ENCODE data around the gene FAM184A.

The FAM184A gene

DNA sequence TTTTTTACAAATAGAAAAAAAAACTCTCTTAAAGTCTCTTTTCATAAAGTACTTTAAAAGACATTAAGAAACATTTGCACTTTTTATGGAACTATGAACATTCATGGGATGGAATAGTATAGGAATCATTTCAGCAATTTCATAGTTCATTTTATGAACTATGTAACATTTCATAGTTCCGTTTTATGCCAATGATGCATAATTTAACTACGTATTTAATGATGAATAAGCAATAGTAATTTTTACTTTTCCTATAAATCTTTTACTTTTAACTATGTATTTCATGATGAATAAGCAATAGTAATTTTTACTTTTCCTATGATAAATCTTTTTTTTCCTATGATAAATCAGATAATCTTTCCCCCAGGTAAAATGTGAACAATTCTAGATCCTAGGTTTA, 47.7 kb downstream of the FAM184A start:
- no peak overlapping the region for H3K4me3 ChIP-seq (ENCODE audit: low read length)
- TF ChIP-seq, protein P1, sequence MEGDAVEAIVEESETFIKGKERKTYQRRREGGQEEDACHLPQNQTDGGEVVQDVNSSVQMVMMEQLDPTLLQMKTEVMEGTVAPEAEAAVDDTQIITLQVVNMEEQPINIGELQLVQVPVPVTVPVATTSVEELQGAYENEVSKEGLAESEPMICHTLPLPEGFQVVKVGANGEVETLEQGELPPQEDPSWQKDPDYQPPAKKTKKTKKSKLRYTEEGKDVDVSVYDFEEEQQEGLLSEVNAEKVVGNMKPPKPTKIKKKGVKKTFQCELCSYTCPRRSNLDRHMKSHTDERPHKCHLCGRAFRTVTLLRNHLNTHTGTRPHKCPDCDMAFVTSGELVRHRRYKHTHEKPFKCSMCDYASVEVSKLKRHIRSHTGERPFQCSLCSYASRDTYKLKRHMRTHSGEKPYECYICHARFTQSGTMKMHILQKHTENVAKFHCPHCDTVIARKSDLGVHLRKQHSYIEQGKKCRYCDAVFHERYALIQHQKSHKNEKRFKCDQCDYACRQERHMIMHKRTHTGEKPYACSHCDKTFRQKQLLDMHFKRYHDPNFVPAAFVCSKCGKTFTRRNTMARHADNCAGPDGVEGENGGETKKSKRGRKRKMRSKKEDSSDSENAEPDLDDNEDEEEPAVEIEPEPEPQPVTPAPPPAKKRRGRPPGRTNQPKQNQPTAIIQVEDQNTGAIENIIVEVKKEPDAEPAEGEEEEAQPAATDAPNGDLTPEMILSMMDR (IDR thresholded peaks at IDR 0.05; ENCODE audit: insufficient read depth, low read depth, low read length, missing control alignments) = no peak
- no peak for DNase-seq (ENCODE audit: low read depth)

DNA sequence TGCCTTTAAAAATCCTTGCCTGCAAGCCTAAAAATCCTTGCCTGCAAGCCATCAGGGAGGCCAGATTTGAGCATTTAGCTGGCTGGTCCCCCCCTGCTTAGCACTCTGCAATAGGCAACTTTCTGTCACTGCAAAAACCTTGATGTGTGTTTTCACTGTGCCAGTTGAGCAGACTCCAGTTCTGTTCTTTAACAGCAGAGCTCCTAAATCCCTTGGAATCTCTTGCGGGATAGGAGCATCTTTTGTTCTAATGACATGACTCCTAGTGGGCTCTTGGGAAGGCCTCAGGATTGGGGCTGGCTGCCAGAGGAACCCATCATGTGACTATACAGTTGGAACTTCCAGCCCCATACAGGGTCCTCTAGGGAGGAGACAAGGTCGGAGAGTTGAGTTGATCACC, 50.4 kb downstream of the FAM184A start:
- TF ChIP-seq, protein P1 (IDR thresholded peaks at IDR 0.05; ENCODE audit: insufficient read depth, low read depth, low read length, missing control alignments) = no peak
- no peak for DNase-seq (ENCODE audit: low read depth)
- no peak overlapping the region for H3K4me3 ChIP-seq (ENCODE audit: low read length)

DNA sequence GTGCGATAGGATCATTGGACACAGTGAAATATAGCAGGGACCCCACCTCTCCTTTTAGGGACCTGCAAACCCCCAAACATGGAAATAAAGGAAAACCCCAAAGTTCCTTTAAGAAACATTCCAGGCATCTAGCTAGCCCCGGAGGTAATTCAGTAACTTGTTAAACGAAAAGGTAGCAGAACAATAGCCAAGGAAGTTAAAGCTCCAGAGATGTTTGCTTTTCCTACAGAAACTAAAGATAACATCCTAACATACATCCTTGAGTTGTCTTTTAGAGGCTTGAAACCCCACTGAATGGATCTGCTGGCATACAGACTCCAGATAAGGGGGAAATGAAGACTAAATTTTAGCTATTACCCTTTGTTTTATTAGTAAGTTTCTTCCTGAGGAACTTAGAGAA, 51.0 kb downstream of the FAM184A start:
- H3K4me3 ChIP-seq (ENCODE audit: low read length) = no peak overlapping the region
- TF ChIP-seq, protein P1 (IDR thresholded peaks at IDR 0.05; ENCODE audit: insufficient read depth, low read depth, low read length, missing control alignments) = no peak
- DNase-seq (ENCODE audit: low read depth) = no peak

DNA sequence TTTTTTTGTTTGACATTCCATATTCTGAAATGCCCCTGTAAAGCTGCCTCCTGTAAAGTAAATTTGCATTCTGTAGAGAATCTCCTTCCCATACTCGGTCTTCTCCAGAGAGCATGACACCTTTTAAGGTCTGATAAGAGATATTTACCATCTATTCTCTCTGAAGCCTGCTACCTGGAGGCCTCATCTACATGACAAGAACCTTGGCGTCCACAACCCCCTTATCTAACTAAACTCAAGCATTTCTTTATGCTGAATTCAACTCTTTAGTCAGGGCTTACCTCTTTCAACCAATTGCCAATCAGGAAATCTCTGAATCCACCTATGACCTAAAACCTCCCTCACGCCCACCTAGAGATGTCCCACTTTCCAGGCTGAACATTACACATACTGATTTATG, 51.6 kb downstream of the FAM184A start:
- no peak for DNase-seq (ENCODE audit: low read depth)
- no peak overlapping the region for H3K4me3 ChIP-seq (ENCODE audit: low read length)
- TF ChIP-seq, protein P1 (IDR thresholded peaks at IDR 0.05; ENCODE audit: insufficient read depth, low read depth, low read length, missing control alignments) = no peak

DNA sequence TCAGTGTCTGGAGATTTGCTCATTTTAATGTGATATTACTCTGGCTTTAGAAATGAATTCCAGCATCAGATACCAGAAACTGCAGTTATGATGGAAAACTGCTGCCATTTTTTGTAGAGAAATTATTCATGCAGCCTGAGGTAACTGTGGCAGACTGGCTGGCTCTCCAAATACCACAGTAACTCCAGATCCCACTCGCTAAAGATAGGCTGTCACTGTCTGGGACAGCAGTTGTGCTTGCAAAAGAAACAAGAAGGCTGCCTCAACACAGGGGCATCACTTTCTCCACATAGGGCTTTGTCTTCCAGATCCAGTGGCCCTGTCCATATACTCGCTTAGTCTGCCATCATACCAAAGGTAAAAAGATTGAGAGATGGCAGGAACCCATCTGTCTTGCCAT, 52.7 kb downstream of the FAM184A start:
- no peak overlapping the region for H3K4me3 ChIP-seq (ENCODE audit: low read length)
- TF ChIP-seq, protein P1 (IDR thresholded peaks at IDR 0.05; ENCODE audit: insufficient read depth, low read depth, low read length, missing control alignments) = no peak
- no peak for DNase-seq (ENCODE audit: low read depth)

DNA sequence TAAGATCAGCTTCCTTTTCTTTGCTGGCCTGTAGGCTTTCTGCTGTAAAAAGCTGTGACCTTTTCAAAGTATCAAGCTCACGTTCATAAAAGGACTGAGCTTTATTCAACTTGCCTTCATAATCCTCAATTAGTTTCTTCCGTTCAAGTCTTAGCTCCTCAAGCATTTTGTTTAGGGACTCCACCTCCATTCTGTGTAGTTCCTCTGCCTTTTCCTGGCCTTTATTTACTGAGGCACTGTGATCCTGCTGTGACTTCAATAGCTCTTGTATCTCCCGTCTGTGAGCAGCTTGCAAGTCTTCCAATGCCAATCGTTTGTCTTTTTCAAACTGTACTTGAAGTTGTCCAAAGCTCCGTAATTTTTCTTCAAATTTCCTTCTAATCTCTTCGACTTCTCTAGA, 54.4 kb downstream of the FAM184A start:
- no peak for DNase-seq (ENCODE audit: low read depth)
- TF ChIP-seq, protein P1 (IDR thresholded peaks at IDR 0.05; ENCODE audit: insufficient read depth, low read depth, low read length, missing control alignments) = no peak
- no peak overlapping the region for H3K4me3 ChIP-seq (ENCODE audit: low read length)

DNA sequence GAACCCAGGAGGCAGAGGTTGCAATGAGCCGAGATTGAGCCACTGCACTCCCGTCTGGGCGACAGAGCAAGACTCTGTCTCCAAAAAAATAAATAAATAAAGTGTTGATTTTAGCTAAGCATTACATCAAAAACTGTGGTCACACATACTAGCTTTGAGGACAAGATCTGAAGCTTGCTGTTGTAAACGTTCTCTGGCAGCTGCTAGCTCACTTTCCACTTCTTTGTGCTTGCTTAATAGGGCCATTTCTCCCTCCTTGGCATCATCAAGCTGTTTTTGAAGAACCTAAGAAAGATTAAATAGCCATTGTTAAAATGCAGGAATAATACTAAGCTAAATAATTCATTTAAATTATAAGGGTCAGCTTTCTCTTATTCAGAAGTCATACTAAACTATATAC, 55.7 kb downstream of the FAM184A start:
- H3K4me3 ChIP-seq (ENCODE audit: low read length) = no peak overlapping the region
- DNase-seq (ENCODE audit: low read depth) = no peak
- TF ChIP-seq, protein P1 (IDR thresholded peaks at IDR 0.05; ENCODE audit: insufficient read depth, low read depth, low read length, missing control alignments) = no peak
